Measurements from ENCODE around the gene KIAA1328.
A peak's percentile ranks its signal among the peaks of the same experiment; 100 is the strongest.

Gene KIAA1328

DNA sequence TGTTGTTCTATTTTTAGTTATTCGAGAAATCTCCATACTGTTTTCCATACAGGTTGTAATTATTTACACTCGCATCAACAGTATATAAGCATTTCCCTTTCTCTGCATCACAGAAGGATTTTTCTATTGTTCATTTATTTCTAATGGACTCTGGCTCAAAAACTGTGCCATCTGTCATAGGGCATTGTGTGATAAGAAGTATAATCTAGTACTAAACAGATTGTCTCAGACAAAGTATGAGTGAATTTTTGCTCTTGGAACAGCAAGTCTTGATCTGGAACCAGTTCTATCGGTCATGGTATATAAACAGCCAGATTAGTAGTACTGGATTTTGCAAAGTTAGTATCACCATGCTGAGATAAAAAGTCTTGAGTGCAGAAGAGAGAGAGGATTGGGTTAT, 145.8 kb downstream of the KIAA1328 start:
- DNase-seq: no peak

DNA sequence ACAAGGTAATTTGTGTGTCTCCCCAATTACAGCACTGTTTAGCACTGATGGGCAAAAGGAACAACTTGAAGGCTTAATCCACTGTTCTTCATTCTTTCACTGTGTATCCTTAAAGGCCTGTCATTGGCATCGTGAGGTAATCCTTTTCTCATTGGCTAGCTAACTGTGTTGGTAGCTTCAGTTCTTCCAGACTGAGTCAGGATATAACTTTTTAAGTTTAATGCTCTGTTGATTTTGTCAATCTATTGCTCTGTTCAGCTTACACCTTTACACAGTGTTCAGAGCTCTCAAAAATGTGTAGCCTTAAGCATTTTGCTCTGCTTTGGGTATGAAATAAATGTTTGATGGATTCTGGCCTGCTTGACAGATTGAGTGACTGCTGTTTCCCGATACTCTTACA, 148.2 kb downstream of the KIAA1328 start:
- DNase-seq: no peak

DNA sequence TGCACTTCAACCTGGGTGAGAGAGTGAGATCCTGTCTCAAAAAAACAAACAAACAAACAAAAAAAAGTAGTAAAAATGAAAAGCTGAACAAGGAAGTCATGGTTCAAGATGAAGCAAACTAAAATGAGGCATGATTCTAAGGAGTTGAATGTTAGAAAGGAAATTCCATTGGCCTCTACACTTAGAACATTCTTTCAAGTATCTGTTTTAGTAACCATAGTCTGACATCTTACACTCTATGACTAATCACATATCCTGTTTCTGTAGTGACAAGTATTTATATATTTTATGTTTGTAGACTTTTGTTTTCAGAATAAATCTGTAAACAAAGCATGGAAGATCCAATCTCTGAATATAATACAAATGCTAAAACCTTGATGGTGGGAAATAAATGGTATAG, 164.1 kb downstream of the KIAA1328 start:
- DNase-seq: no peak

DNA sequence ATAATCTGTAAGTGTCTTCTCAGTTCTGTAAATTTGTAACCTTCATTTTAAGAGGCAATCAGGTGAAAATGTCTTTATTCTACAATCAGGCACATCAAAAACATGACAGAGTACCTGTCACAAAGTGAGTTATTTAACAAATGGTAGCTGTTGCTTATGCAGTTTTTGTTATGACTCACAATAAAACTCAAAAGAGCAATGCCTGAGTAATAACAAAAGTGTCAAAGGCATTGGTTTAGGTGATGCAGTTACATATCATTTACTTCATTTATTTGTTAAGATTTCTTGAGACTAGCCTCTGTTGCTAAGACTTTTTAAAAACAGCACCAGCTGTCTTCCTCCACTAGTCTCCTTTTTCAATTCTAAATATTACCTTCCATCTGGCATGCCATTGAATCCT, 177.8 kb downstream of the KIAA1328 start:
- no peak for DNase-seq

DNA sequence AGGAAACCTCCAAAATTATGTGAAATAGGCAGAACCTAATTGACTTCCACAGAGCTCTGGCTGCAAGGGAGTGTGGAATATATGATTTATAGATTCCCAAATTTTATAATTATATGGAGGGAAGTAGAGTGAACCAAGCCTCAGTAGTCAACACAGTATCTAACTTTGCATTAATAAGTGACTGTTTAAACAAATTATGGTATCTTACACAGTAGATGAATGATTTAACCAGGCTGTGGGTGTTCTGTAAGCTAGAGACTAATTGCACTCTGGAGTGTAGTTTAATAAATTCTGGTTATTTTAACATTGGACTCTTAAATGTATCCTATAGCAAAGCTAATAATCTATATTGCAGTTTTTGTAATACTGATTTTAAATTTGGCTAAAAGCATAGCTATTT, 183.5 kb downstream of the KIAA1328 start:
- DNase-seq: no peak

DNA sequence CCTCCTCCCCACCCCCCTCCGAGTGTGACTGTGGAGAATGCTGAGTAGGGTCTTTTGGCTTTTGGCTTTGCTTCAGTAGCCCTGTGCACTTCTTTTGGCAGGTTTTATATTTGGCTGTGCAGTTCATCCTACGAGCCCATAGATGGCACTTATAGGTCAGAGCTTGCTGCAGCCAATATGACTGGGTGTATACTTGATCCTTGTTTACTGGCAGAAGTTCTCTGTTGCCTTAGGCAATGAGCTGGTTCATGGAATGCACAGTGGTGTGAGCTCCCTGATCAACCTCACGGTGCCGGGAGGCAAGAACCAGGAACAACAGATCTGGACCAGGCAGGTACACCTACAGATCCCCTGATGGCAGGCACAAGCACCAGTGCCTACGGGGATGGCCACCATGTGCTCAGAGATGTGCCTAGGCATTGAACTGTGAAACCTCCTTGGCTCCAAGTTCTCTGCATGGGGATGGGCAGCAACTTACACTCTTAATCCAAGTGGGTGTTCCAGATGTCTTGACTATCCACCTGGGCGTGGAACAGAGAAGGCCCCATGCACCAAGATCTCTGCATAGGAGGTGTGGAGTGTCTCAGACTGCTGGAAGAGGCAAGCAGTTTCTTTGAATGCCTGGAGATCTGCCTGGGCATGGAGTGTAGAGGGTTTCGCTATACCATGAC, 190.4 kb downstream of the KIAA1328 start:
- DNase-seq: peak; percentile 9

DNA sequence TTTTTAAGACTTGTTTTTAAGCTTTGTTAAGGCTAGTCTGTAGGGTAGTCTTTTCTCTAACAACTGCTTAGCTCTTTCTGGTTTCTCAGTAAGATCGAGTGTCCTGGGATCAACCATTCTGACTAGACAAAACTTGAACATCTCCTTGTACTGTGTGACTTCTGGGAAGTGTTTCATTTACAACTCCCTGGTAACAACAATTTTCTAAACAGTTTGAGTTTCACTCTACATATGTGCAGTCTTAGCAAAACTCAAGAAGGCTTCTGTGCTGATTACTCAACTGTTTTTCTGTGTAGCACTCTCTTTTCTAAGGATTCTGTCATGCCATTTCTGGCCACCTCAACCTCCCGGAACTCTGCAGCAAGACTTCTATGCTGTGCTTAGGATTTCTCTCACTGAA, 204.5 kb downstream of the KIAA1328 start:
- DNase-seq: no peak

DNA sequence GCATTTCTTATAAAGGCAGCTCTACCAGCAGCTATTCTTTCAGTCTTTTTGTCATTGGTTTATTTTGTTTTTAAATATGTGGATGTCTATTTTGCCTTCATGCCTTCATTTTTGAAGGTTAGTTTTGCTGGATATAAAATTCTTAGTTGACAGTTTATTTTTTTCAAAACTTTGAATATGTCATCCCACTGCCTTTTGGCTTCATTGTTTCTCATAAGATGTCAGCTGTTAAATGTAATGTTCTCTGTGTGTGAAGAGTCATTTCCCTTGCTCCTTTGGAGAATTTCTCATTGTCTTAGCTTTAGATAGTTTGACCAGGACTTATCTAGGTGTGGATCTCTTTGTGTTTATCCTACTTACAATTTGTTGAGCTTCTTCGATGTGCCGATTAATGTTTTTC, 213.5 kb downstream of the KIAA1328 start:
- DNase-seq: no peak

DNA sequence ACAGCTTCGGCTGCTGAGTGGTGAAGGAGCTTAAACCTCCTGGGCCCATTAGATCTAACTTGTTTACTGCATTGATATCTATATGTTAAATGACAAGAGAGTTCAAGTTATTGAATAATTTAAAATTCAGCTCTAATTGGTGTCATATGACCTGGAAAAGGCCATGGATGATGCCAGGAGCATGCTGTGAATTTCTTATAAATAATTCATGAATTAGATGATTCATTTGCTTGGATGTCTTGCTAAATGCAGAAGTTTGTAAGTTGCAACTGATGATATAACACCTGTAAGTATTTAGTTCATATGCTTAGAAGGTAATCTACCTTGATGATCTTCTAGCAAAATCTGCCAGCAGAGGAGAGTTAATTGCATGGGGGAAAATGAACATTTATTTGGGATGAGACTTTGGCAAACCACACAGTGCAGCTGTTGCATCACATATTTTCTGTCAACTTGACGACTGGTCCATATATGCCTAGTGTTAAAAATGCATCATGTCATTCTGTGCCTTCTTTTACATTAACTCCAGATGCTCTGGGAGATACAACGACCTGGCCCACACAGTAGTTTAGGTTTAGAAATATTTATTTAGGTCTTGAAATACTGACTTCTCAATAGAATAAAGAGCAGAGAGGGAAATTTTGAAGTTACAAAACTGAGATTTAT, 226.3 kb downstream of the KIAA1328 start:
- DNase-seq: no peak

DNA sequence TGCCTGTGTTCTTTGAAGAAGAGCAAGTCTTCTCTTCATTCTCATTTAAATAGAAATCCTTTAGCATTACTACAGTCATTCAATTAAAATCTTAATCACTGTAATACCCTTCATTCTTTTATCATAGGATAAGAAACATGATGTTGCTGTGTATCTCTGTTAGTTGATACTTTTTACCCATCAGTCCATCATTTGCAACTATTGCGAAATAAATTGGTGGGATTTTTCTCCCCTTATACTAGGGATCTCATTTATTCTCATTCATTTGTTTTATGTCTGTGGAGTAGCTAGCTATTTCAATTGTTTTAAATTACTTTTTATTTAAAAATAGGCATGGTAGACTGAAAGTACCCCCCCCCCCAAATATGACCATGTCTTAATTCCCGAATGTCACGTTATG, 235.3 kb downstream of the KIAA1328 start:
- no peak for DNase-seq

DNA sequence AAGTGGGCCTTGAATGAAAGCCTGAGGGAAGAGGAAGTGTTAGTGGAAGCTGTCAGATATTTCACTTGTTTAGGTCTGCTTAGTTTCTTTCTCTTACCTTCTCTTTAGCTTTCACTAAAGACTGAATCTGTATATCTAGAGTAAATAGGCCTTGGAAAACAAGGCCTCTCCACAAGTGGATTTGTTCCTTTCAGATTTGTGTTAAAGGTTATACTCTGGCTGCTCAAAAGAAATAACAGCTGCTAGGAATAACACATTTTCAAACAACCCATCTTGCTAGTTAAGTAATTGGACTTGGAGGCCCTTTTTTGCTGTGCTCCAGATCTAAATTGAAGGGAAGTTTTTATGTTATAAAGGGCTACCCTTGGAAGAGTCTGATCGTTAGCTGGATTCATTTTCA, 236.3 kb downstream of the KIAA1328 start:
- no peak for DNase-seq

DNA sequence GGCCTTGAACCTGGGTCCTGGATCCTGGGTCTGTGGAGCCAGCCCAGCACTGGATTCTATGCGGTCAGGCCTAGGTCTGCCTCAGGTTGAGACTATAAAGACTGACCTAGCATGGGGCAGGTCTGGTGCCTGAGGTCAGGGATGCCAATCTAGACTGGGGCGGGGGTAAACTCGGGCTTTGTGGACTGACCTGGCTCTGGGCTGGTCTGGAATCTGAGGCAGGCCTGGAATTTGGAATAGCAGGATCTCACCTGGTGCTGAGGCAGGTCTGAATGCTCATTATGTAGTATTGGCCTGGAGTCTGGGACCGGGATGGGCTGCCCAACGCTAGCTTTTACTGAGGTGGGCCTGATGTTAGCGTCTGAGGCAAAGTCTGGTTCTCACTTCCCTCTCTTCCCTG, 256.0 kb downstream of the KIAA1328 start:
- no peak for DNase-seq

DNA sequence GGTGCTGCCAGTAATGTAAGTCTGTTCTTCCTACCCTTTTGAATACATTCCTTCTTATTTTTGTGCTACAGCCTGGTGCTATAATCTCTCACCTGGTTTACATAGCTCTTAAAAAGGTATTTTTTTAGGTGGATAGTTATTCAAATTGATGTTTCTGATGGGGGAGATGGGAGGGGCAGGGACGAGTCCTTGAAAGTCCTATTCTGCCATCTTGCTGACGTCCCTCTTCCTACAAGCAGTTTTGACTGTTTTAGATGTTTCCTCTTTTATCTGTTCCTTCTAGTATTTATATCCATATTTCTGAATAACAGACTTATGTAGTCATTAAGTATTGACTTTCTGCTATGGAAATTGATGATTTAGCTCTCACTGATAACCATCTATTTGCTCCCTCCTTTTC, 256.4 kb downstream of the KIAA1328 start:
- DNase-seq: no peak

DNA sequence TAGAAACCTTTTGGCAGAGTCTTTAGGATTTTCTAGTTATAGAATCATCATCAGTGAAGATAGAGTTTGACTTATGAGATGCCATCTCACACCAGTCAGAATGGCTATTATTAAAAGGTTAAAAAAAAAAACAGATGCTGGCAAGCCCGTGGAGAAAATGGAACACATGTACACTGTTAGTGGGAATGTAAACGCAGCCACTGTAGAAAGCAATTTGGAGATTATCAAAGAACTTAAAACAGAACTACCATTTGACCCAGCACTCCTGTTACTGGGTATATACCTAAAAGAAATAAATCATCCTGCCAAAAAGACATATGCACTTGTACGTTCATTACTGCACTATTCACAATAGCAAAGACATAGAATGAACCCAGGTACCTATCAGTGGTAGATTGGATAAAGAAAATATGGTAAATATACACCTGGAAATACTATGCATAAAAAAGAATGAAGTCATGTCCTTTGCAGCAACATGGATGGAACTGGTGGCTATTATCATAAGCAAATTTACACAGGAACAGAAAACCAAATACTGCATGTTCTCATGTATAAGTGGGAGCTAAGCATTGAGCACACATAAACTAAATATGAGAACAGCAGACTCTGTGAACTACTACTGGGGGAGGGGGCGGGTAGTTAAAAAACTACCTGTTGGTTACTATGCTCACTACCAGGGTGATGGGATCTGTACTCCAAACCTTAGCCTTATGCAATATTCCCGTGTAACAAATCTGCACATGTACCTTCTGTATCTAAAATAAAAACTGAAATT, 279.0 kb downstream of the KIAA1328 start:
- peak; percentile 55 for DNase-seq

DNA sequence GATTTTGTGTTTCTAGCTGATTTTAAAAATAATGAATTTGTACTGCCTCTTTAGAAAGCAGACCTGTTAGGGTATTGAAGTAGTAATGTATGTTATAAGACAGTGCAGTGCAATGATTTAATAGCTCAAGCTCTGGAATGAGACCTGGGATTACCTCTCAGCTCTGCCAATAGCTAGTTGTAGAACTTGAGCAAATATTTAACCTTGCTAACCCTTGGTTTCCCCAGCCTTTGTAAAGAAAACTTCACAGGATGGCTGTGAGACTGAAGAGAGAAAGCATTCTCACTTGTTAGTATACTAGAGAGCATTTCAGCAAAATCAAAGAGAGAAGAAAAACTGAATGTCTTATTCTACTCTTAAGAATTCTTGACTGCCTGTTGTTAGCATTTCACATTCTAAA, 293.9 kb downstream of the KIAA1328 start:
- no peak for DNase-seq

DNA sequence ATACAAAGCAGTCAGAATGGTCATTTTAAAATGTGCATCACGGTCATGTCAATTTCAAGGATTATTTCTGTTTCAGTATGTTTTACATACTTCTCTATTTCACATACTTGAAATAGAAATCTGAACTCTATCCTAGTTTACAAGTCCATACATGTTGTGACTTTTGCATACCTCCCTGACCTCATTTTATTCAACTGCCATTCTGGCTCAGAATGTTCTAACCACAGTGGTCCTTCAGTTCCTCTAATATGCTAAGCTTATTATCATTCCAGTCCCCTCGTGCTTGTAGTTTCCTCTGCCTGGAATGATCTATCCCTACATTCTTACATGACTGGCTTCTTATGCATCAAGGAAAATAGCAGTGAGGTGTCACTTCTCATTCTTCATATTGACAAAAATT, 295.6 kb downstream of the KIAA1328 start:
- DNase-seq: no peak

DNA sequence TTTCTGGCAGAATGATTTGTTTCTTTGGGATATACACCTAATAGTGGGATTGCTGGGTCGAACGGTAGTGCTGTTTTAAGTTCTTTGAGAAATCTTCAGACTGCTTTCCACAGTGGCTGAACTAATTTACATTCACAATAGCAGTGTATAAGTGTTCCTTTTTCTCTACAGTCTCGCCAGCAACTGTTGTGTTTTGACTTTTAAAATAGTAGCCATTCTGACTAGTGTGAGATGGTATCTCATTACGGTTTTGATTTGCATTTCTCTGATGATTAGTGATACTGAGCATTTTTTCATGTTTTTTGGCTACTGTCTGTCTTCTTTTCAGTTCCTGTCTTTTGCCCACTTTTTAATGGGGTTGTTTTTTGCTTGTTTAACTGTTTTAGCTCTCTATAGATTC, 306.2 kb downstream of the KIAA1328 start:
- no peak for DNase-seq

DNA sequence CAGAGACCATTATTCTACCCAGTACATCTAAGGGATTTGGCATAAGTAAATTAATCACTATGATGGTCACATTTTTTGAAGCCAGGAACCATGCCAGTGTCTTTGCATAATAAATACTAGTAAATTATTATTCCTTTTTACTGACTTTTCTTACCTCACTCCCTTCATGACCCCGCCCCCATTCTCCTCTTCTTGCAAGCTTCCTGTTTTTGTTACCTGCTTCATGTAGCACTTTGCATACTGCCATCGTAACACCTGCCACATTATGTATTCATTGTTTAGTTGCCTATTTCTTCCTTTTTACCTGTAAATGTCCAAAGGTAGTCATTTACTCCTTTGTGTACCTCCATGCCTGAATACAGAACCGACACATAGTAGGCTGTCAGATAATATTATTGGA, 309.5 kb downstream of the KIAA1328 start:
- DNase-seq: no peak

DNA sequence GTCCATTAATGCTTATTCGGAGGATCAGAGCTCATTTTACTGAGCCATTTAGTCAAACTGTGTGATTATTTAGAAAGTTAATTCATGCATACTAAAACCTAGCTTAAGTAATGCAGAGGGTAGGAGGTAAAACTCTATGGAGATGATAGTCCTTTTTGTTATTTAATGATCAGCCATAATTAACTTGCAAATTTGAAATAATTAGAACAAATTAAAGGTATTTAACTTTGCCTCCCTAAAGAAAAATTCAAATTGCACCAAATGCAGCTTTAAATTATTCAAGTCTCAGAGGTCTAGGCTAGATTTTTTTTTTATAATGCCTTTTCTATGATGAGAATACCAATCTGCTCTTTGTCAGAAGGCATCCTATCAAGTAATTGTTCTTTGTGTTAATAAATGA, 310.9 kb downstream of the KIAA1328 start:
- no peak for DNase-seq

DNA sequence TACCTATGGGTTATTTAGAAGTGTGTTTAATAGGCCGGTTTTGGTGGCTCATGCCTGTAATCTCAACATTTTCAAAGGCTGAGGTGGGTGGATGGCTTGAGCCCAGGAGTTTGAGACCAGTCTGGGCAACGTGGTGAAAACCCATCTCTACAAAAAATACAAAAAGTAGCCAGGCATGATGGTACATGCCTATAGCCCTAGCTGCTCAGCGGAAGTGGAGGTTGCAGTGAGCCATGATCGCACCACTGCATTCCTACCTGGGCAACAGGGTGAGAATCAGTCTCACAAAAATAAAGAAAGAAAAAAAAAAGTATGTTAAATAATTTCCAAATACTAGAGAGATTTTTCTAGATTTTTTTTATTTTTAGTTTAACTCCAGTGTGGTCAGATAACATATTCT, 316.0 kb downstream of the KIAA1328 start:
- DNase-seq: no peak

DNA sequence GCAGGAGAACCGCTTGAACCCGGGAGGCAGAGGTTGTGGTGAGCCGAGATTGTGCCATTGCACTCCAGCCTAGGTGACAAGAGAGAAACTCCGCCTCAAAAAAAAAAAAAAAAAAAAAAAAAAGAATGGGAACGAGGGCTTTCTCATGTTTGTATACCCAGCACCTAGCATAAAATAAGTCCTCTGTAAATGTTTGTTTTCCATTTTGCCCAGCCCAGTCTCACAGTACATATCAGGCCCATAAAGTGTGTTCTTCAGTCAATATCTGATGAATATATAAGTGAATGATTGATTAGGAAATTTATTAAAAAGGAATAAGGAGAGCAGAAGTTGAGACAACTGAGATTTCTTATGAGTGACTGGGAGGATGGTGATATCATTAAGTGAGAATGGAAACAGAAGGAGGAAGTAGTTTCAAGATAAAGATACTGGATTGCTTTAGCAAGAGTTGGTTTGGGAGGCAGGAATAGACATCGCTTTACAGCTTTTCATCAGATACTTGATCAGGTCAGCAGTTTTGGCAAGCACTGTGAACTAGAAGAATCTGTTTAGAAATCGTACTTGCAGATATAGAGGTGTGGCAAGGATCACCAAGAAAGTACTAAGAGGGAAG, 327.5 kb downstream of the KIAA1328 start:
- no peak for DNase-seq

DNA sequence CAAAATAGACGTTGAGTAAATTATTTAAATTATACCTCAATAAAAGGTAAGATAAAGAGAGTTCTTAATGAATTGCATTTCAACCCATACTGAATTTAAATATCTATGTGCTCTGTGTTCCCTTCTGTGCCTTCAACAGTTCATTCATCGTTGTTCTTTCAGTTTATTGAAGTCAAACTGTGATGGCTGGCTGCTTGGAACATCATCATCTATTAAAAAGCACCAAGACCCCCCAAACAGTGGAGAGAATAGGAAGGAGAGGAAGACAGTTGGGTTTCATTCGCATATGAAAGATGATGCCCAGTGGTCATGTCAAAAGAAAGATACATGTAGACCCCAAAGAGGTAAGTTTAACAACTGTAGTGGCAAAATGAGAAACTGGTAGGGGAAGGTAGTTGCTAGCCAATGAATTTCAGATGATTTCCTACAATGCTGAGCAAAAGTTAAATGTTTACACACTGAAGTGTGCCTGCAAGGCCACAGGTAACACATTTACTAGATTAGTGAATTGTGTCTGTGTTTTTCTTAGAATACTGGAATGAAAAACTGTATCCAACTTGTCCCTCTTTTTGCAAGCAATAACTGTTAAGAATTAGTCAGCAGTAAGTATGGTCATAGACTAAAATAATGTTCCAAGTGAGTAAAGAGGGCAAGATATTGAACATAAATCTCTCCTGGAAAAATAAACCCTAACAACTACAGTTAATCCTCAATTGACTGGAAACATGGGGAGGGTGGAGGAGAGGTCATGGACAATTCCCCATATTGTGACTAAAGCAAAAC, 331.3 kb downstream of the KIAA1328 start:
- no peak for DNase-seq

DNA sequence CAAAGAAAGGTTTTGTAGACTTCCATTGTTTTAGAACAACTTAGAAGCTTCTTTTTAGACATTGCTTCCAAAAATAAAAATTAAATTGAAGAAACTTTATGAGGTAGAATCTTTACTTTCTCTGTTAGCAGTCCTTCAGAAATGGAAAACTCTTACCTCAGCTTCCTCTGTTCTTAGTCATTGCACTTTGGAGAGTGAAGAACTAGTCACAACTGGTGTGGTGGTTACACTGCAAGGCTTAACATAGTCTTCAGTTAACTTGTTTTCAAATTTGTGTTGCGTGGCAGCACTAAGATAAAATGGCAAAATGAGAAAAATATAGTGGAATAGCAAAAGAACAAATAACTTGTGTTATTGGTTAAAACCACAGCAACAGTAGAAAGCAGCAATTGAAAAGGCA, 332.6 kb downstream of the KIAA1328 start:
- no peak for DNase-seq

Measured in SHP77 treated with DMSO at 0.1 percent for 48 hours (cell line).